Measurements from ENCODE around the gene ZNF423. TPM values are rescaled to one million over a fixed set of nuclear protein-coding genes. Genes with fewer than 3 reads are reported as not detected.

Gene ZNF423
- total and polyA plus RNA-seq, 9 of the 15 experiments (the other 6 are each of a cell fraction or from before 2014, with no cell fraction given) = not detected

GRCh38 chr16:49708491-49708890 lies 147.4 kb downstream of the ZNF423 start (continued):
- TF ChIP-seq ZNF174 (CRISPR knock-in tag; IDR thresholded peaks at IDR 0.05) (no peak), DDX20 (tag; IDR thresholded peaks at IDR 0.05; ENCODE audit: low read depth) (no peak), DNMT1 (IDR thresholded peaks at IDR 0.05) (no peak), MIER1 (IDR thresholded peaks at IDR 0.05; ENCODE audit: low read depth) (no peak), TGIF2 (CRISPR knock-in tag; IDR thresholded peaks at IDR 0.05) (no peak), RBBP5 (IDR thresholded peaks at IDR 0.05; ENCODE audit: borderline replicate concordance, insufficient read depth, low read length, poor library complexity, severe bottlenecking) (no peak), SMAD2 (IDR thresholded peaks at IDR 0.05; ENCODE audit: low read depth, low read length) (no peak), ARID3A (IDR thresholded peaks at IDR 0.05; ENCODE audit: borderline replicate concordance, low read depth, low read length) (no peak), CHD2 (IDR thresholded peaks at IDR 0.05; ENCODE audit: low read depth, low read length) (no peak), PHF20 (IDR thresholded peaks at IDR 0.05; ENCODE audit: partially characterized antibody) (no peak), ZKSCAN3 (CRISPR knock-in tag; IDR thresholded peaks at IDR 0.05) (no peak), HDAC1 (IDR thresholded peaks at IDR 0.05) (no peak), ATF6 (CRISPR knock-in tag; IDR thresholded peaks at IDR 0.05) (no peak)
